DMS53 treated with DMSO at 0.1 percent for 48 hours (cell line): ENCODE measurements around the gene PUS1.

Source experiments
- DNase-seq: peaks from one replicate; lab custom pipeline; 2025; ENCODE audit not compliant: unreplicated experiment; lab: John Stamatoyannopoulos, UW

PUS1 gene

GRCh38 chr12:131990066-131990979, 61.2 kb downstream of the PUS1 start:
- no peak for DNase-seq

- no peak for DNase-seq
Observed at GRCh38 chr12:131990980-131991305, 61.9 kb downstream of the PUS1 start.

DNA sequence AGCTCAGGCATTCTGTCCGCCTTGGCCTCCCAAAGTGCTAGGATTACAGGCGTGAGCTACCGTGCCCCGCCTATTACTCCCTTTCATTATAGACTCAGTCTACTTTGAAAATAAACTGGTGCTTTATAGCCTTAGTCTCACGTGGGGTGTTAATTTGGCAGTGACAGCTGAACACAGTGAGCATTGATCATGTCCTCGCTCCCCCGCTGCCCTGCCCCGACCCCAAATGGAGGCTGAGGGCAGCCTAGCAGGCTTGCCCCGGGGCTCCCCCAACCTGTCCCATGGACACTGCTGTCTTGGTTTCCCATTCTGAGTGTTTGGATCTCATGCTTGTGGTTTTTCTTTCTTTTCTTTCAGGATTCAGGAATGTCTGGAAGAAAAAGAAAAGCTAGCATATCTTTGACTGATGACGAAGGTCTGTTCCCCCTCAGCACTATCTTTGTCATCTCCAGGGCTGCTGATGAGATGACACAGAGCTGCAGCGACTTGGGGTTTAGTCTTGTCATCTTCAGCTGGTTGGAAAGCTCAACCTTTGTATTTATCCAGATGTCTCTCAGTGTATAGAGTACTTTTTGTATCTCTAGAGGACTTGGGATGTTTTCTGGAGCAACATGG, 62.8 kb downstream of the PUS1 start:
- no peak for DNase-seq

DNA sequence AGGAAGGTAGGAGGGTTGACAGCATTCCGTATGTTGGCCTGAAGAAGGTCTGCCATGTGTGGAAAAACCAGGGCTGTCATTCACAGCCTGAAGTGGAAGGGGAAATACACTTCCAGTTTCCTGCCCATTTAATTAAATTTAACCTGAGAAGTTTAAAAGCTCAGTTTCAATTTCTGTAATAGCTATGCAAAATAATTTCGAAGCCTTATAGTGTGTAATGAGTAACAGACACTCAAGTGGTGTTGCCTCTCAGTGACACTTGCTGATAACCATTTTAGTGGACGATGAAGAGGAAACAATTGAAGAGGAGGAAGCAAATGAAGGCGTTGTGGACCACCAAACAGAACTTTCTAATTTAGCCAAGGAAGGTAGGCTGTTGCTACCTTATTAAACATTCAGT, 65.5 kb downstream of the PUS1 start:
- no peak for DNase-seq
